KMS-11 (cell line): ENCODE measurements around the gene SMIM7.

Experiments used
- H2AFZ ChIP-seq: fragments of 200-600 bp; sonication (generic); 2 replicates; pipeline ENCODE4 v1.6.1; 2016; ENCODE audit warnings: antibody characterized with exemption, mixed run types, low read depth
- H3K27ac ChIP-seq: fragments of 200-600 bp; sonication (generic); 2 replicates; pipeline ENCODE4 v1.6.1; 2016; ENCODE audit warnings: mild to moderate bottlenecking, mixed run types
- H3K27me3 ChIP-seq: fragments of 200-600 bp; sonication (generic); 2 replicates; pipeline ENCODE4 v1.6.1; 2017; ENCODE audit warnings: mild to moderate bottlenecking, low read depth, mixed run types, moderate library complexity; ENCODE audit not compliant: insufficient read depth
- H3K36me3 ChIP-seq: fragments of 200-600 bp; sonication (generic); 2 replicates; pipeline ENCODE4 v1.6.1; 2017; ENCODE audit warnings: mild to moderate bottlenecking, mixed run types; ENCODE audit not compliant: insufficient read depth
- H3K4me1 ChIP-seq: fragments of 200-600 bp; sonication (generic); 2 replicates; pipeline ENCODE4 v1.6.1; 2016; ENCODE audit warnings: mild to moderate bottlenecking, low read depth, mixed run types; ENCODE audit not compliant: poor library complexity, severe bottlenecking
- H3K4me2 ChIP-seq: fragments of 200-600 bp; sonication (generic); 2 replicates; pipeline ENCODE4 v1.7.0; 2016; ENCODE audit warnings: mild to moderate bottlenecking, mixed run types
- H3K4me3 ChIP-seq: fragments of 200-600 bp; sonication (generic); IDR thresholded peaks from 2 replicates; pipeline ENCODE4 v1.6.1; 2017; ENCODE audit warnings: low read depth, low read length, mixed read lengths; ENCODE audit not compliant: insufficient read depth
- H3K79me2 ChIP-seq: fragments of 200-600 bp; sonication (generic); 2 replicates; pipeline ENCODE4 v1.6.1; 2016; ENCODE audit warnings: low read depth, mixed run types; ENCODE audit not compliant: insufficient read depth
- H3K9ac ChIP-seq: fragments of 200-600 bp; sonication (generic); 2 replicates; pipeline ENCODE4 v1.6.1; 2016; ENCODE audit warnings: mild to moderate bottlenecking, mixed run types
- H4K20me1 ChIP-seq: fragments of 200-600 bp; sonication (generic); 2 replicates; pipeline ENCODE4 v1.6.1; 2016; ENCODE audit warnings: mild to moderate bottlenecking, mixed run types; ENCODE audit not compliant: insufficient read depth
- TF ChIP-seq, protein P1 (sequence below): fragments of 200-600 bp; sonication (generic); conservative IDR thresholded peaks from 2 replicates; pipeline ENCODE4 v1.6.1; 2017; ENCODE audit warnings: low read depth, mild to moderate bottlenecking, antibody characterized with exemption, low read length, moderate library complexity, mixed read lengths

SMIM7 gene

DNA sequence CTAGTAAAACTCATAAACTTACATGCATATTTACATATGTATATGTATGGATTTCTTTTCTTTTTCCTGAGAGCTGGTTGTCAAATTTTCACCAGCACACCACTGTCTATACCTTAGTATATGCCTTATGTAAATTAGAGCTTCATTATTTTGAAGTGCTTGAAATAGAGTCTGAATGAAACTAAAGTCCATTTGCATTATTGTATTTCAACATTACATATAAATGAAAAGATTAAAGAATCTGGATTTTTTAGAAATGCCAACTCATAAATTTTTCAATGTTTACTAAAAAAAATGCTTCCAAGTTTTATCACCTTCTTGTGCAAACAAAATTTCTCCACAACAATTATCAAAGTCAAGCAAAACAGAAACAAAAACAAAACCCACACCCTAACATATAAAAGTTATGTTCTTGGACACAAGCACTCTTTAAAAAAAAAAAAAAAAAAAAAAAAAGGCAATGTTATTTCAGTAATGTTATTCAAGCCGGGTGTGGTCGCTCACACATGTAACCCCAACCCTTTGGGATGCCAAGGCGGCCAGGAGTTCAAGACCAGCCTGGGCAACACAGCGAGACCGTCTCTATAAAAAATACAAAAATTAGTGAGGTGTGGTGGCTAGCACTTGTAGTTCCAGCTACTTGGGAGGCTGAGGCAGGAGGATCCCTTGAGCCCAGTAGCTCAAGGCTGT lies 50.3 kb downstream of the SMIM7 start:
- Histone ChIP-seq H3K79me2 (peaks cover 99% of the 10 kb centered on the region), H2AFZ (no peak overlapping the region), H3K27me3 (no peaks in the 10 kb centered on the region), H3K36me3 (no peaks in the 10 kb centered on the region), H3K9ac (no peak overlapping the region), H3K4me1 (peaks cover 80% of the 10 kb centered on the region), H4K20me1 (peaks cover 13% of the 10 kb centered on the region), H3K4me3 (no peak overlapping the region), H3K27ac (no peak overlapping the region), H3K4me2 (no peak overlapping the region)
- TF ChIP-seq, protein P1, sequence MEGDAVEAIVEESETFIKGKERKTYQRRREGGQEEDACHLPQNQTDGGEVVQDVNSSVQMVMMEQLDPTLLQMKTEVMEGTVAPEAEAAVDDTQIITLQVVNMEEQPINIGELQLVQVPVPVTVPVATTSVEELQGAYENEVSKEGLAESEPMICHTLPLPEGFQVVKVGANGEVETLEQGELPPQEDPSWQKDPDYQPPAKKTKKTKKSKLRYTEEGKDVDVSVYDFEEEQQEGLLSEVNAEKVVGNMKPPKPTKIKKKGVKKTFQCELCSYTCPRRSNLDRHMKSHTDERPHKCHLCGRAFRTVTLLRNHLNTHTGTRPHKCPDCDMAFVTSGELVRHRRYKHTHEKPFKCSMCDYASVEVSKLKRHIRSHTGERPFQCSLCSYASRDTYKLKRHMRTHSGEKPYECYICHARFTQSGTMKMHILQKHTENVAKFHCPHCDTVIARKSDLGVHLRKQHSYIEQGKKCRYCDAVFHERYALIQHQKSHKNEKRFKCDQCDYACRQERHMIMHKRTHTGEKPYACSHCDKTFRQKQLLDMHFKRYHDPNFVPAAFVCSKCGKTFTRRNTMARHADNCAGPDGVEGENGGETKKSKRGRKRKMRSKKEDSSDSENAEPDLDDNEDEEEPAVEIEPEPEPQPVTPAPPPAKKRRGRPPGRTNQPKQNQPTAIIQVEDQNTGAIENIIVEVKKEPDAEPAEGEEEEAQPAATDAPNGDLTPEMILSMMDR: no peak

GRCh38 chr19:16608290-16608739 lies 51.6 kb downstream of the SMIM7 start:
- H3K27ac ChIP-seq: no peak overlapping the region
- H4K20me1 ChIP-seq: peaks cover 13% of the 10 kb centered on the region
- no peak overlapping the region for H3K4me3 ChIP-seq
- peaks cover 99% of the 10 kb centered on the region for H3K79me2 ChIP-seq
- no peak overlapping the region for H2AFZ ChIP-seq
- no peaks in the 10 kb centered on the region for H3K27me3 ChIP-seq
- H3K9ac ChIP-seq: no peak overlapping the region
- H3K4me2 ChIP-seq: no peak overlapping the region
- no peaks in the 10 kb centered on the region for H3K36me3 ChIP-seq
- TF ChIP-seq, protein P1: no peak
- peaks cover 93% of the 10 kb centered on the region for H3K4me1 ChIP-seq

GRCh38 chr19:16607819-16608218 lies 52.1 kb downstream of the SMIM7 start:
- H4K20me1 ChIP-seq: peaks cover 10% of the 10 kb centered on the region
- H3K4me3 ChIP-seq: no peak overlapping the region
- H3K9ac ChIP-seq: no peak overlapping the region
- peaks cover 98% of the 10 kb centered on the region for H3K4me1 ChIP-seq
- peaks cover 99% of the 10 kb centered on the region for H3K79me2 ChIP-seq
- TF ChIP-seq, protein P1: no peak
- H3K4me2 ChIP-seq: no peak overlapping the region
- no peaks in the 10 kb centered on the region for H3K36me3 ChIP-seq
- no peak overlapping the region for H3K27ac ChIP-seq
- H2AFZ ChIP-seq: no peak overlapping the region
- no peaks in the 10 kb centered on the region for H3K27me3 ChIP-seq

- H3K4me2 ChIP-seq: peak overlapping the region; percentile 39; the same call in 1 of the 2 replicates
Observed at GRCh38 chr19:16605553-16605994, 54.4 kb downstream of the SMIM7 start.

More at GRCh38 chr19:16605553-16605994, 54.4 kb downstream of the SMIM7 start:
- TF ChIP-seq, protein P1: no peak
- no peaks in the 10 kb centered on the region for H3K36me3 ChIP-seq
- no peak overlapping the region for H2AFZ ChIP-seq
- peaks cover 93% of the 10 kb centered on the region for H3K4me1 ChIP-seq
- H4K20me1 ChIP-seq: peaks cover 14% of the 10 kb centered on the region
- peaks cover 99% of the 10 kb centered on the region for H3K79me2 ChIP-seq
- H3K4me3 ChIP-seq: no peak overlapping the region
- no peaks in the 10 kb centered on the region for H3K27me3 ChIP-seq
- H3K27ac ChIP-seq: no peak overlapping the region; the same call in 1 of the 2 replicates
- no peak overlapping the region for H3K9ac ChIP-seq
